NCI-H2081 (cell line): ENCODE results near the gene SLC22A3.

Source experiments
- DNase-seq, 2 experiments: peaks; one replicate each; lab custom pipeline; 2025; lab: John Stamatoyannopoulos, UW

The SLC22A3 gene

GRCh38 chr6:160333841-160334240 is 14.3 kb upstream of the SLC22A3 start:
- no peak for DNase-seq

GRCh38 chr6:160336200-160336599 is 12.0 kb upstream of the SLC22A3 start:
- DNase-seq = no peak

- DNase-seq = no peak
These were observed 10.9 kb upstream of the SLC22A3 start for GRCh38 chr6:160337301-160337700.

- no peak for DNase-seq
These were observed 10.2 kb upstream of the SLC22A3 start for GRCh38 chr6:160337991-160338390.

- DNase-seq = no peak
These were observed 5.0 kb upstream of the SLC22A3 start for GRCh38 chr6:160343144-160343543.

- DNase-seq = no peak
These were observed 3.9 kb upstream of the SLC22A3 start for GRCh38 chr6:160344271-160344670.

- DNase-seq = no peak
These were observed 637 bp upstream of the SLC22A3 start for GRCh38 chr6:160347259-160348222.

GRCh38 chr6:160349020-160349441 is 853 bp downstream of the SLC22A3 start:
- DNase-seq = no peak

GRCh38 chr6:160349814-160350350 is 1.7 kb downstream of the SLC22A3 start:
- no peak for DNase-seq

GRCh38 chr6:160353950-160354496 is 5.8 kb downstream of the SLC22A3 start:
- no peak for DNase-seq

- no peak for DNase-seq
These were observed 6.8 kb downstream of the SLC22A3 start for GRCh38 chr6:160355001-160355400.

GRCh38 chr6:160356074-160356744 is 8.0 kb downstream of the SLC22A3 start:
- DNase-seq = no peak

- no peak for DNase-seq
These were observed 8.9 kb downstream of the SLC22A3 start for GRCh38 chr6:160357088-160357487.

GRCh38 chr6:160358225-160359119 is 10.3 kb downstream of the SLC22A3 start:
- no peak for DNase-seq

GRCh38 chr6:160360955-160361354 is 12.8 kb downstream of the SLC22A3 start:
- no peak for DNase-seq

- DNase-seq = no peak
These were observed 14.4 kb downstream of the SLC22A3 start for GRCh38 chr6:160362556-160362955.

- no peak for DNase-seq
These were observed 15.1 kb downstream of the SLC22A3 start for GRCh38 chr6:160363016-160363996.

GRCh38 chr6:160365117-160365516 is 16.9 kb downstream of the SLC22A3 start:
- DNase-seq = no peak

GRCh38 chr6:160367798-160368547 is 19.8 kb downstream of the SLC22A3 start:
- DNase-seq = no peak

- no peak for DNase-seq
These were observed 20.5 kb downstream of the SLC22A3 start for GRCh38 chr6:160368670-160369069.
